ENCODE results near the gene WNT7B. TPM values are rescaled to one million over a fixed set of nuclear protein-coding genes. Genes with fewer than 3 reads are reported as not detected.

WNT7B gene
- total RNA-seq, 1 donor from 2014 or later: 3.7 TPM

DNA sequence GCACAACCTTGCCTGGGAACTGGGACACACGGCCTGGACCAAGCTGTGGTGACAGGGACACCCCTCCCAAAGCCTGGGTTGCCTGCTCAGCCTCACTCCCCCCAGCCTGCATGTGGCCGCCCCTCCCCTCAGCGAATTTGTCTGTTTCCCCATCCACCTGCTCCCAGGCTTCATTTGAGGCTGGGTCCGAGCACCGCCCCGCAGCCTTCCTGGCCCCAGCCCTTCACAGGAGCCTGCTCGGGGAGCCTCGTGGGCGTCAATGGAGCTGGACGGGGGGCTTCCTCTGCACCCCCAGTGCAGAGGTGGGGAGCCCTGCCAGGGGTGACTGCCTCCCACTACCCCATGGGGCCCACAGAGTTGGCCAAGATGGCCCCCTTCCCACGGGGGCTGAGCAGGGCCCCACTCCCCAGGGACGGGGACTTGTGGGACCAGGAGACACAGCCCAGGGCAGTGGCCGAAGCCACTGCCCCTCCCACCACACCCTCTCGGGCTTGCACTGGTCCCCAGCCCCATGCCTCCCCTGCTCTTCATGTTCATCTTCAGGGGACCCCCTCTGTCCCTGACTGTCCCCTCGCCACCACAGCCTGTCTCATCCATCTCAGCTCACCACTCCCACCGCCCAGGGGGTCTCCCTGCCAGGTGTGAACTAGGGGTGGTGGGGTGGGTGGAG, 91.7 kb downstream of the WNT7B start:
- H3K27me3 Mint-ChIP-seq: peaks cover 6% of the 10 kb centered on the region
- H3K4me3 Mint-ChIP-seq (ENCODE audit: low read depth): no peak overlapping the region
- TF ChIP-seq, protein P1, sequence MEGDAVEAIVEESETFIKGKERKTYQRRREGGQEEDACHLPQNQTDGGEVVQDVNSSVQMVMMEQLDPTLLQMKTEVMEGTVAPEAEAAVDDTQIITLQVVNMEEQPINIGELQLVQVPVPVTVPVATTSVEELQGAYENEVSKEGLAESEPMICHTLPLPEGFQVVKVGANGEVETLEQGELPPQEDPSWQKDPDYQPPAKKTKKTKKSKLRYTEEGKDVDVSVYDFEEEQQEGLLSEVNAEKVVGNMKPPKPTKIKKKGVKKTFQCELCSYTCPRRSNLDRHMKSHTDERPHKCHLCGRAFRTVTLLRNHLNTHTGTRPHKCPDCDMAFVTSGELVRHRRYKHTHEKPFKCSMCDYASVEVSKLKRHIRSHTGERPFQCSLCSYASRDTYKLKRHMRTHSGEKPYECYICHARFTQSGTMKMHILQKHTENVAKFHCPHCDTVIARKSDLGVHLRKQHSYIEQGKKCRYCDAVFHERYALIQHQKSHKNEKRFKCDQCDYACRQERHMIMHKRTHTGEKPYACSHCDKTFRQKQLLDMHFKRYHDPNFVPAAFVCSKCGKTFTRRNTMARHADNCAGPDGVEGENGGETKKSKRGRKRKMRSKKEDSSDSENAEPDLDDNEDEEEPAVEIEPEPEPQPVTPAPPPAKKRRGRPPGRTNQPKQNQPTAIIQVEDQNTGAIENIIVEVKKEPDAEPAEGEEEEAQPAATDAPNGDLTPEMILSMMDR (IDR thresholded peaks at IDR 0.05; ENCODE audit: unreplicated experiment): no peak
- no peak overlapping the region for H3K27ac Mint-ChIP-seq
- peaks cover 4% of the 10 kb centered on the region for H3K4me1 Mint-ChIP-seq (ENCODE audit: low read depth)
- no peaks in the 10 kb centered on the region for H3K9me3 Mint-ChIP-seq (ENCODE audit: low read depth)
- no peaks in the 10 kb centered on the region for H3K36me3 Mint-ChIP-seq (ENCODE audit: insufficient read depth)
- no peak for DNase-seq (ENCODE audit: low spot score, unreplicated experiment)

DNA sequence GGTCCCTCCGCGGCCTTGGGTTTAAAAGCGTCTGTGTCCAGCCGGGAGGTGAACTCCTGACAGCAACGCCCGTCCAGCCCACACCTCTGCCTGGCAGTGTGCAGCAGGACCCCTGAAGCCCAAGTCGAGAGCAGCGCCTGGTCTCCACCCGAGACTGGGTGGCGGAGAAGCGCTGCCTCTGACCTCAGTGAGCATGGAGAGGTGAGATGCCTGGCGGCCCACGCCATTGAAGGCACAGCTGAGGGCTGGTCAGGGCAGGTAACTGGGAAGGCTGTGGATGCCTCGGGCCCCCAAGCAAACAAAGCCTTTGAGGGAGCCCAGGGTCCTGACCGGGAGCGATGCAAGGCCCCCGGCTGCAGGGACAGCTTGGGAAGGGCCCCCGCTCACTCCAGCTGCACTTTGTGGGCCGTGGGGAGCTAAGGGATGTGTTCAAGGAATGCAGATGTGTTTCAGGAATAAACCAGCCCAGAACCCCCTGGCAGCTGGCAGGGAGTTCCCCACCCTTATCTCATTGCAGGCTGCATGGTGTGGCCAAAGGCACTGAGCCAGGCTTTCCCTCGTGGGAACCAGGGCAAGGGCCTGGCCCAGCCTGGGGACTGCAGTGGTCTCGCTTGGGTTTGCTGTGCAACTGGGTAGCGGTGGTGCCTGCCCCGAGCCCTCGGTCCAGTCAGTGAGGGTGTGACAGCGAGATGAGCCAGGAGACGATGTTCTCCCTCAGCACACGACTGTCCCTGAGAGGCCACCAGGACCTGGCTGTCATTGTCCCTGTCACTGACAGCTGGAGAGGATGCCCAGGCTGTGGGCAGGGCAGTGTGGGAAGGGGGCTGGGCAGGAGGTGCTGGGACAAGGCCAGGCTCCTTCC, 92.5 kb downstream of the WNT7B start:
- TF ChIP-seq, protein P1 (IDR thresholded peaks at IDR 0.05; ENCODE audit: unreplicated experiment): no peak
- no peak overlapping the region for H3K4me3 Mint-ChIP-seq (ENCODE audit: low read depth)
- peaks cover 12% of the 10 kb centered on the region for H3K27me3 Mint-ChIP-seq
- no peak for DNase-seq (ENCODE audit: low spot score, unreplicated experiment)
- H3K36me3 Mint-ChIP-seq (ENCODE audit: insufficient read depth): no peaks in the 10 kb centered on the region
- peaks cover 4% of the 10 kb centered on the region for H3K4me1 Mint-ChIP-seq (ENCODE audit: low read depth)
- no peaks in the 10 kb centered on the region for H3K9me3 Mint-ChIP-seq (ENCODE audit: low read depth)
- H3K27ac Mint-ChIP-seq: no peak overlapping the region

DNA sequence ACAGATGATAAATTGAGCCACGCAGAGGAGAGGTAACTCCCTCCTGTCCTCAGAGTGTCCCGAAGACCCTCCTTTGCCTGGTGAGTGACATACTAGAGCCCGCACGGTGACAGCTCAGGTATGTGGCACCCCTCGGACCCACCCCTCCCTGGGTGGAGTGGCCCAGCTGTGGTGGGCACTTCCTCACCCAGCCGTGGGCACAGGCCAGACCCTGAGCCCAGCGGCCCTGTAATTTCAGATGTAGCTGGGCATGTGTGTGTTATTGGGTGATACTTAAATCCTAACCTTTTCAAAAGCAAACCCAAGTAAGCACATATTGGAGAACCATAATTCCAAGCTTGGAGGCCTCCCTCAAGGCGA, 93.2 kb downstream of the WNT7B start:
- Mint-ChIP-seq H3K27me3 (peaks cover 14% of the 10 kb centered on the region), H3K36me3 (ENCODE audit: insufficient read depth) (no peaks in the 10 kb centered on the region), H3K4me1 (ENCODE audit: low read depth) (peaks cover 4% of the 10 kb centered on the region), H3K27ac (no peak overlapping the region), H3K4me3 (ENCODE audit: low read depth) (no peak overlapping the region), H3K9me3 (ENCODE audit: low read depth) (no peaks in the 10 kb centered on the region)
- DNase-seq (ENCODE audit: low spot score, unreplicated experiment): no peak
- TF ChIP-seq, protein P1 (IDR thresholded peaks at IDR 0.05; ENCODE audit: unreplicated experiment): no peak

DNA sequence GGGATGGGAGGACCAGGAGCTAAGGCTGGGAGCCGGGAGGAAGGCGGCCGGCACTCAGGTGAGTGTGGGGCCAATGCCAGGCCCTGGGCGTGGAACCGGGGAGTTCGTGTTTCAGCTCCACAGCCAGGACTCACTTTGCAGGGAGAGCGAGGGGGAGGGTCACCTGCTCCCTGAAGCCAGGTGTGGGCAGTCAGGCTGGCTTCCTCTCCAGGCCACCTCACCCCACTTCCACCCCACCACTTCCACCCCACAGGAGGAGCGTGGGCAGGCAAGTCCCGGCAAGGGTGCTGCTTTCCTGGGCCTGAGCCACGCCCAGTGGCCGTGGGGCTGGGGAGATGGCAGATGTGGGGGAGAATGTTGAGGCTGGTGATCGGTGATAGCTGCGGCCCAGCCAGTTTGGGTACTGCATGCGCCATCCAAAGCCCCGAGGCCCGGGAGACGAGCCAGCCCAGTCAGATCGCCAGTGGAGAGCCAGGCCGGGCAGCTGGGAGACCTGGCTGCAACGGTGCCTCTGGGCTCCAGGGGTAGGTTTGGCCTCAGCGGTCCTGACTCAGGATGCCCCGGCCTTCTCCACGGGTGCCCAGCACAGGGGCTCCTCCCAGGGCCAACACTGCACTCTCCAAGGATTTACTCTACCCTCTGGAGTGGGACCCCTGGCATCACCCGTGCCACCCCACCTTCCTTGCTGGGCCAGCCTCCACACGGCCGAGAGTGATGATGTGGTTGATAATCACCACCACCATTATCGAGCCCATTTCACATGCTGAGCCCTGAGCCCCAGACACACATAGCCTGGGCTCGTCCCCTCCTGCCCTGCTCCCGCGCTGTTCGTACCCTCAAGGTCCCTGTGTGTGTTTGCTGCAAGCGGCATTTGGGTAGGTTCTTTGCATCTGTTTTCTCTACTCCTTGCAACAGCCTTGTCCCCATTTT, 93.8 kb downstream of the WNT7B start:
- peaks cover 4% of the 10 kb centered on the region for H3K4me1 Mint-ChIP-seq (ENCODE audit: low read depth)
- H3K9me3 Mint-ChIP-seq (ENCODE audit: low read depth): no peaks in the 10 kb centered on the region
- DNase-seq (ENCODE audit: low spot score, unreplicated experiment): no peak
- peaks cover 19% of the 10 kb centered on the region for H3K27me3 Mint-ChIP-seq
- no peak overlapping the region for H3K4me3 Mint-ChIP-seq (ENCODE audit: low read depth)
- TF ChIP-seq, protein P1 (IDR thresholded peaks at IDR 0.05; ENCODE audit: unreplicated experiment): no peak
- no peak overlapping the region for H3K27ac Mint-ChIP-seq
- no peaks in the 10 kb centered on the region for H3K36me3 Mint-ChIP-seq (ENCODE audit: insufficient read depth)

DNA sequence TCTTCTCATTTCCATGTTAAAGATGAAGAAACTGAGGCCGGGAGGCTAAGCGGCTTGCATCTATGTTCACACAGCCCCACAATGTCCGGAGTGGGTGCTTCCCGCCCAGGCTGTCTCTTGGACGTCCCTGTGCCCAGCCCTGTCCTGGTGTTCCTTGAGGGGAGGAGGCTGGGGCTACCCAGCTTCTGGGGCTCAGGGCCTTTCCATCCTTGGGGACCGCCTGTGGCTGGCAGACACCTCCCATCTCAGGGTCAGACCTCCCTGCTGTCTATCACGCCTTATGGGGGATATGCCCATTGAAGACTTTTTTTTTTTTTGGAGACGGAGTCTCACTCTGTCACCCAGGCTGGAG, 95.5 kb downstream of the WNT7B start:
- TF ChIP-seq, protein P1 (IDR thresholded peaks at IDR 0.05; ENCODE audit: unreplicated experiment): no peak
- no peak for DNase-seq (ENCODE audit: low spot score, unreplicated experiment)
- H3K27me3 Mint-ChIP-seq: peaks cover 27% of the 10 kb centered on the region
- H3K4me3 Mint-ChIP-seq (ENCODE audit: low read depth): no peak overlapping the region
- no peak overlapping the region for H3K27ac Mint-ChIP-seq
- H3K9me3 Mint-ChIP-seq (ENCODE audit: low read depth): no peaks in the 10 kb centered on the region
- peaks cover 3% of the 10 kb centered on the region for H3K4me1 Mint-ChIP-seq (ENCODE audit: low read depth)
- H3K36me3 Mint-ChIP-seq (ENCODE audit: insufficient read depth): no peaks in the 10 kb centered on the region

All from progenitor cell of endocrine pancreas (in vitro differentiated cells).